Measurements from ENCODE around the gene SPAG16. TPM values are rescaled to one million over a fixed set of nuclear protein-coding genes. Genes with fewer than 3 reads are reported as not detected.

Gene SPAG16
- total and polyA plus RNA-seq, 10 donors: 9.0 to 19.7 (median 12.2) TPM

DNA sequence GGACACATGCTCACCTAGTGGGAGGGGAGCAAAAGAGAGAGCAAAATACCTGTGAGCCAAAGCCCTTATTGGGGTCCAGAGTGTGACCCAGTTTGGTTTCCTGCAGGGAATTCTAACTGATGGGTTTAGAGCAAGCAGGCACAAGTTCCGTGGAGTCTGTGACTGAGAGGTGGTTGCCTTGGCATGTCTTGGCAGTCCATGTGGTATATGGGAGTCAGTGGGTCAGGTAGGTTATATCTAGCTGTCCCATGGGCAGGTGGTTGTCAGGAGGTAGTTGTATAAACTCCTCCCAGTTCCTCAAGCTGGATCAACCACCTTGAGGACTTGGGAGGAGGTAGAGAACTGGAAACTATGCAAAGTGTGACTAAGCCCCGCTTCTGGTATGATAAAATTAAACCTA lies 673.8 kb downstream of the SPAG16 start:
- H3K4me1 ChIP-seq: no peaks in the 10 kb centered on the region
- TF ChIP-seq, protein P1, sequence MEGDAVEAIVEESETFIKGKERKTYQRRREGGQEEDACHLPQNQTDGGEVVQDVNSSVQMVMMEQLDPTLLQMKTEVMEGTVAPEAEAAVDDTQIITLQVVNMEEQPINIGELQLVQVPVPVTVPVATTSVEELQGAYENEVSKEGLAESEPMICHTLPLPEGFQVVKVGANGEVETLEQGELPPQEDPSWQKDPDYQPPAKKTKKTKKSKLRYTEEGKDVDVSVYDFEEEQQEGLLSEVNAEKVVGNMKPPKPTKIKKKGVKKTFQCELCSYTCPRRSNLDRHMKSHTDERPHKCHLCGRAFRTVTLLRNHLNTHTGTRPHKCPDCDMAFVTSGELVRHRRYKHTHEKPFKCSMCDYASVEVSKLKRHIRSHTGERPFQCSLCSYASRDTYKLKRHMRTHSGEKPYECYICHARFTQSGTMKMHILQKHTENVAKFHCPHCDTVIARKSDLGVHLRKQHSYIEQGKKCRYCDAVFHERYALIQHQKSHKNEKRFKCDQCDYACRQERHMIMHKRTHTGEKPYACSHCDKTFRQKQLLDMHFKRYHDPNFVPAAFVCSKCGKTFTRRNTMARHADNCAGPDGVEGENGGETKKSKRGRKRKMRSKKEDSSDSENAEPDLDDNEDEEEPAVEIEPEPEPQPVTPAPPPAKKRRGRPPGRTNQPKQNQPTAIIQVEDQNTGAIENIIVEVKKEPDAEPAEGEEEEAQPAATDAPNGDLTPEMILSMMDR (IDR thresholded peaks at IDR 0.05 in 8 of 11, conservative IDR thresholded peaks at IDR 0.05 in 3 of 11): no peak
- TF ChIP-seq POLR2AphosphoS5 (IDR thresholded peaks at IDR 0.05) (no peak), POLR2A (IDR thresholded peaks at IDR 0.05) (no peak)
- no peaks in the 10 kb centered on the region for H3K36me3 ChIP-seq
- no peak overlapping the region for H3K27ac ChIP-seq
- 59 to 87% (median 77%) methylated on average over 2 of the region's 2 CpGs for WGBS, 5 donors
- no peaks in the 10 kb centered on the region for H3K27me3 ChIP-seq (replicated peaks in 1 of 7)
- no peaks in the 10 kb centered on the region for H3K9me3 ChIP-seq
- H3K4me3 ChIP-seq: no peak overlapping the region
- DNase-seq: no peak
- intact Hi-C loops (cut with DNase I; ENCODE audit: low total_unique reads): no loop called here

DNA sequence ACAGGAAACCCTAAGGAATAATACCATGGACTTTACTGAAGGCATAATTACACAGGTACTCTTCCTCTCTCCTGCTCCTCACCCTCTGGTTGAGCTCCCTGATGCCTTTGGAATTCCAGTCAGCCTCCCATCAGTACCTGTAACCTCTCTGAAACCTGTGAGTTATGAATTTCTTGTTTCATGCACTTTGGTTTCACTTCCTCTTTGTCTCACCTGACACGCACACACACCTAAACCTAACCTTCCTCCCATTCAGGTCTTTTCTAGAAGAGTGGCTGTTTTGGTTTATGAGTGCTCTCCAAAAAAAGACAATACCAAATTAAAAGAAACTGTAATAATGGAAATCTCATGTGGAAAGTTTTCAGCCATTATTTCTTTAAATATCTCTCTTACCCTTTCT lies 675.3 kb downstream of the SPAG16 start:
- no peak for DNase-seq
- no peaks in the 10 kb centered on the region for H3K27me3 ChIP-seq (replicated peaks in 1 of 7)
- H3K4me3 ChIP-seq: no peak overlapping the region
- WGBS, 5 donors: 66 to 88% (median 71%) methylated on average over 1 of the region's 1 CpG
- intact Hi-C loops (cut with DNase I; ENCODE audit: low total_unique reads): no loop called here
- H3K4me1 ChIP-seq: no peaks in the 10 kb centered on the region
- H3K27ac ChIP-seq: no peak overlapping the region
- H3K9me3 ChIP-seq: no peaks in the 10 kb centered on the region
- H3K36me3 ChIP-seq: no peaks in the 10 kb centered on the region
- TF ChIP-seq POLR2A (IDR thresholded peaks at IDR 0.05): no peak
- TF ChIP-seq, protein P1 (IDR thresholded peaks at IDR 0.05 in 8 of 11, conservative IDR thresholded peaks at IDR 0.05 in 3 of 11): no peak
- no peak for TF ChIP-seq POLR2AphosphoS5 (IDR thresholded peaks at IDR 0.05)

DNA sequence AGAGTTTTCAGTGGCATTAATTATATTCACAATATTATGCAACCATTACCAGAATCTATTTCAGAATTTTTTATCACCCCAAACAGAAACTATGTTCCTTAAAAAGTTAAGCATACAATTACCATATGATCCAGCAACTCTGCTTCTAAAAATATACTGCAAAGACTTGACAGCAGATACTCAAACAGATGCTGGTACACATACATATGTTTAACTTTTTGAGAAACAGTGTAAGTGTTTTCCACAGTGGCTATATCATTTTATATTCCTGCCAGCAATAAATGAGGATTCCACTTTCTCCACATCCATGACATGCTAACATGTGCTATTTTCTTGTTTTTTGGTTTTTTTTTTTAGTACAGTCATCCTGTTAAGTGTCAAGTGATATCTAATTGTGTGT lies 687.3 kb downstream of the SPAG16 start:
- no peaks in the 10 kb centered on the region for H3K27me3 ChIP-seq (replicated peaks in 1 of 7)
- DNase-seq: no peak
- H3K9me3 ChIP-seq: no peaks in the 10 kb centered on the region
- intact Hi-C loops (cut with DNase I; ENCODE audit: low total_unique reads): no loop called here
- no peak overlapping the region for H3K4me3 ChIP-seq
- TF ChIP-seq POLR2A (IDR thresholded peaks at IDR 0.05) (no peak), POLR2AphosphoS5 (IDR thresholded peaks at IDR 0.05) (no peak)
- TF ChIP-seq, protein P1 (IDR thresholded peaks at IDR 0.05 in 8 of 11, conservative IDR thresholded peaks at IDR 0.05 in 3 of 11): no peak
- no peaks in the 10 kb centered on the region for H3K4me1 ChIP-seq
- no peak overlapping the region for H3K27ac ChIP-seq
- no peaks in the 10 kb centered on the region for H3K36me3 ChIP-seq

DNA sequence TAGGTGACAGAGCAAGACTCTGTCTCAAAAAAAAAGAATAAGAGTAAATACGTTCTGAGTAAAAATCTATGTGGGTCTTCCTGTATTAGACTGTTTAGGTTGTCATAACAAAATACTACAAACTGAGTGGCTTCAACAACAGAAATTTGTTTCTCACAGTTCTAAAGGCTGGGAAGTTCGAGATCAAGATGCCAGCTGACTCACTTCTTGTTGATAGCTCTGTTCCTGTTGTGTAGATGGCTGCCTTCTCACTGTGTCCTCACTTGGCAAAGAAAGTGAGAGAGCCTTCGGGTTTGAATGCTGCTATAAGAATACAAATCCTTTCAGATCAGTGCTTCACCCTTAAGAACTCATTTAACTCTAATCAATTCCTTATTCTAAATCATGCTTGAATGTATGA lies 696.6 kb downstream of the SPAG16 start:
- intact Hi-C loops (cut with DNase I; ENCODE audit: low total_unique reads): no loop called here
- DNase-seq: no peak
- Histone ChIP-seq H3K36me3 (no peaks in the 10 kb centered on the region), H3K9me3 (no peaks in the 10 kb centered on the region), H3K4me1 (no peaks in the 10 kb centered on the region), H3K27ac (no peak overlapping the region), H3K4me3 (no peak overlapping the region), H3K27me3 (replicated peaks in 1 of 7) (no peaks in the 10 kb centered on the region)
- TF ChIP-seq, protein P1 (IDR thresholded peaks at IDR 0.05 in 8 of 11, conservative IDR thresholded peaks at IDR 0.05 in 3 of 11): no peak
- no peak for TF ChIP-seq POLR2A (IDR thresholded peaks at IDR 0.05)
- TF ChIP-seq POLR2AphosphoS5 (IDR thresholded peaks at IDR 0.05): no peak
- WGBS, 5 donors: 51 to 67% (median 58%) methylated on average over 3 of the region's 3 CpGs

Measured in spleen (tissue), 11 donors.